SHP77 (cell line): ENCODE results near the gene LRRTM4.

Experiments used
- DNase-seq, 2 experiments: peaks; one replicate each; lab custom pipeline; 2025; lab: John Stamatoyannopoulos, UW

The LRRTM4 gene

DNA sequence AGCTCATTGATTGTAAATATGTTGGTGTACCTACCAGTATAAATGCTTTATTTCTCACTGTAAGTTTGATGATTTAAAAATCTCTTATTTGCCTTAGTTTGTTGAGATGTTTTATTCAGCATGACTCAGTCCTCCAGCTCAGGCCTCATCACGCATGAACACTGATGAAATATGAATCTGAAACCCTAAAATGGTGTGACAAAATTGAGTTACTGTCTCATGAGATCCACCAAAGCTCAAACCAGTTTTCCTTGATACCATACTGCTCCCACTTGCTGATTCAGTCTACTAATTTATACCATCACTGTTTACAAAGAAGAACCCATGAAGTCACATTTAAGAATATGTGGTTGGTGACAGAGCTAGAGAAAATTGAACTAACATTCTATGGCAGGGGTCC is 524.9 kb downstream of the LRRTM4 start:
- no peak for DNase-seq

- no peak for DNase-seq
These were observed 536.6 kb downstream of the LRRTM4 start for GRCh38 chr2:76985387-76986136.

DNA sequence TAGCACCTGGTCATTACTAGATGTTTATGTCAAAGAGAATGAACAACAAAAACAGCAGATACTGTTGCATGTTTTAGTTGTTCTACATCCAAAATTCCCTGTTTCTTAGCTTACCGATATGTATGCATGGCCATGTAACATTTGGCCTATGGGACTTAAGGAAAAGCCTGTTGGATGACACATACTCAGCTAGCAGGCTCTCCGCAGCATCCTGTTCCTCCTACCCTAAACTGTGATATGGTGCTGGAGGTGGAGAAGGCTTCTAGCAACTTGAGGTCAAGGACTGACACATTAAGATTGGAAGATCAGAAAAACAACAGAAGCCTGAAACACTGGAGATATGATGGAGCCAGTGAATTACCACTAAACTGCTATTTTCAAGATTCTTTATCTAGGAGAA is 537.8 kb downstream of the LRRTM4 start:
- no peak for DNase-seq

DNA sequence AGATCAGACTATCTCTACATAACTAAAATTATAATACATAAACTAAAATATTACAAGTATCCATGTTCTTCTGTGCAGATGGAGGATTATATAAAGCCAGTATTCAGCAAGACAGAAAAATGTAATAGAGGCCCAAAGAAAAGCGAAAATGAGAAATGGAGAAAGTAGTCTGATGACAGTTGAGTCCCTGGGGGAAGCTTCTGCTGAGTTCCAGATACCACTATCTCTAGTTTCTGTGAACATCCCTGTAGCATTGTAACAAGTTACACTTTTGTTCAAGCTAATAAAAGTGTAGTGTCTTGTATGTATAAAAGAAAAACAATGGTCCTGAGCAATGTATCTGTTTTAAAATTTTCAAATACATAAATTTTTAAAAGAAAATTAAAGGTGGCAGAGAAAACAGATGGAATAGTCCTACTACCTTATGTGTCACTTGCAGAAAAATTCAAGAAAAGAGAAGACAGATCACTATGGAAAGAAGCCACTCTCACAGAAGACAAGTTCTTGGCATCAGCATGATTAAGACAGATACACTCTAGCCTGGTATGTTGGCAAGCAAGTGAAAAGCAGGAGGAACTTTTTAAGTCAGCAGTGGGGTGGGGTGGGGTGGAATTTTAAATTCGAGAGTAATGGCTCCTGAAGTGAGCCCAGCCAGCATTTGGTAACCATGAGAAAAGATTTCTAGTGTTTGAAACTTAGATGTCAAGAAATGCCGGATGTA is 541.9 kb downstream of the LRRTM4 start:
- no peak for DNase-seq

GRCh38 chr2:76977846-76978727 is 544.1 kb downstream of the LRRTM4 start:
- no peak for DNase-seq

GRCh38 chr2:76975752-76976151 is 546.4 kb downstream of the LRRTM4 start:
- no peak for DNase-seq

DNA sequence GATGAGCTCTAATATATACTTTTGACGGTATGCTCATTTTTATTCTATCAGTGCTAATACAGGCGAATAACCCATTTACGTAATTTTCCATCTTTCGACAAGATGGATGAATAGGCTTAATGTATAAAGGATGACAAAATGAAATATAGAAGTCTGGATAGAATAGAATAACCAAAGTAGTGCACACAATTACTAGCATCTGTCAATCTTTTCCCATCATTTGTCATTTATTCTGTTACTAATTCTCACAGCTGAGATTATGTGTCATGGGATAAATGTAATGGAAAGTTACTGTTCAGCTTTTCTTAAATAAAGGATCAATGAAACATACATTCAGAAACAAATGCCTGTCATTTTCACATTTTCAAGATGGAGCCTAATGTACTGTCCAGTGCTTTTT is 548.6 kb downstream of the LRRTM4 start:
- no peak for DNase-seq

GRCh38 chr2:76965772-76966171 is 556.4 kb downstream of the LRRTM4 start:
- no peak for DNase-seq

- DNase-seq = no peak
These were observed 563.4 kb downstream of the LRRTM4 start for GRCh38 chr2:76958749-76959148.

DNA sequence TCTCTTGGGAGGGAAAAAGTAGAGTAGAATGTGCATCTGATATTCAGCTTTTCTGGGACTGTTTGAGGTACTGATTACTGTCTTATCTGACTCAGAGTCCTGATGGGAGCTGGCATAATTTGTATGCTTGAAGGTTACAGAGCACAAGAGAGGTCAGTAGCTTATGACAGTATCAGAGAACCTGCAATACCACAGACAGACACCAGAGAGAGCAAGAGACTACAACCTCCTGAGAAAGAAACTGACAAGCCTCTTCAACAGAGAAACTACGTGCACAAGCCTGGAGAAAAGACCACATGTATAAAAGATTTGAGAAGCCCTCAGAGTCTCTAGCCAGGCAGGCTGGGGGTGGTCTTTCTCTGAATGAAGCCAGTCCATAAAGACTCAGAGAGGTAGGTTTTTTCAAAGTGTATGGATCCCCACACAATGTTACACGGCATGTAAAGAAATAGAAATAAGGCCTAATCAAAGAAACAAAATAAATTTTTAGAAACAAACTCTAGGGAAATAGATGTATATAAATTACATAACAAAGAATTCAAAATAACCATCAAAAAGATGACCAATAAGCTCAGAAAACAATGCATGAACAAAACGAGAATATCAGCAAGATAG is 568.3 kb downstream of the LRRTM4 start:
- DNase-seq = peak; percentile 60

DNA sequence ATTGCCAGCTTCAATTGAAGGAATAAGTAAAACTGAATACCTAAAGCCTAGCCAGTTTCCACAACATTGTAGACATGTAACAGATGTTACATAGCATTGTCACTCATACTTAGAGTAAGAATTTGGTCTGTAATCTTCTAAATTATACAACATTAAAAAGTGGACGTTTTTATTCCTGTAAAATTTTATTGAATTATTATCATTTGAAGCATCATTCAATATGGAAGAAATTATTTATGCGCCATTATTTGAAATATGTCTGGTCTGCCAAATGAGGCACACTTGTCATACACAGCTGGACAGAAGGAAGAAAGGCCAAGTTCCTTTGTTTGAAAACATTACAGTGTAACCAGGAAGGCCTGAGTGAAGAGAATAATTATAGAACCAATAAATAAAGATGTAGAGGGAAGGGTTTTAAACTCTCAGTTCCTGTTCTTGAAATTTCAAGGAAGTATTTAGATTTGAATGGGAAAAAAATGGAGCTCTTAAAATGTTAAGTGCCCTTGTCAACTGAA is 575.5 kb downstream of the LRRTM4 start:
- DNase-seq = no peak

DNA sequence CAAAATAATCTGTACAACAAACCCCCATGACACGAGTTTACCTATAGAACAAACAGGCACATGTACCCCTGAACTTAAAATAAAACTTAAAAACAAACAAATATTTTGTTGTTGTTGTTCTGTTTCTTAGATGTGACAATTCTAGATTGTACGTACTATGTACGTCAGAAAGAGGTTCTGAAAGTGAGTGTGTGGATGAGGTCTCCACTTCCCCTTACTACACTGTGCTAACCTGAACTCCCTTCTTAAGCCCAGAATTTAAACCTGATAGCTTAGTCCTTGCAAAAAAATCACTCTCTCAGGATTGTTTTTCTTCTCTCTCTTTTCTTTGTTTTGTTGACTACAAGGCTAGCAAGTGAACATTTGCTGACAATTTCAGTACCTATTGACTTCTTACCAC is 581.6 kb downstream of the LRRTM4 start:
- no peak for DNase-seq

- no peak for DNase-seq
These were observed 584.0 kb downstream of the LRRTM4 start for GRCh38 chr2:76938153-76938552.

DNA sequence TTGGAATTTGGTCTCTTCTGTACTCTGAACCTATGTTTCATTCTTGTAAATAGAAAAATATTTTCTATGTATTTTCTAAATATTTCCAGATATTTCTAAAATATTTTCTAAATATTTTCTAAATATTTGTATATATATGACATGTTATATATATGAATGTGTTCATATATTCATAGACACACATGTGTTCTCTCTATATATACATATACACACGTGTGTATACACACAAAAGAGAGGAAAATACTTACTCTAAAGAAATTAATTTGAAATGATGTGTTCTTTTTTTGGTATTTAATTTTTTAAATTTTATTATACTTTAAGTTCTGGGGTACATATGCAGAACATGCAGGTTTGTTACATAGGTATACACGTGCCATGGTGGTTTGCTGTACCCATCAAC is 589.6 kb downstream of the LRRTM4 start:
- DNase-seq = no peak

GRCh38 chr2:76930056-76930744 is 592.0 kb downstream of the LRRTM4 start:
- no peak for DNase-seq

DNA sequence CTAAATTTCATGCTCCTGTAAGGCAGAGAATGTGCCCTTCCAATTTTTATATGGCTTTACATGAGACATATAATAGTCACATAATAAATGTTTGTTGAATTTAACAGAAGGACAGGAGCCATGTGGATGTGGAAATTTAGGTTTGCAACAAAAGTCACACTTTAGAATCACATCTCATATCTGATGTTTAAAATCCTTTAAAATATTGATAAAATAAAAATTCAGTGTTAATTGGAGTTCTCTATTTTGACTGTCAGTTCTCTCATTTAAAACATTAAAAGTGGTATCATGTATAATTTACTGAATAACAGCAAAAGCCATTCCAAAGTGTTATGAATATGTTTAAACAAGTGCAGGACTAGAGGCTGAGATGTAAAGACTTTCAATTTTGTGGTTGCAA is 594.1 kb downstream of the LRRTM4 start:
- DNase-seq = no peak

DNA sequence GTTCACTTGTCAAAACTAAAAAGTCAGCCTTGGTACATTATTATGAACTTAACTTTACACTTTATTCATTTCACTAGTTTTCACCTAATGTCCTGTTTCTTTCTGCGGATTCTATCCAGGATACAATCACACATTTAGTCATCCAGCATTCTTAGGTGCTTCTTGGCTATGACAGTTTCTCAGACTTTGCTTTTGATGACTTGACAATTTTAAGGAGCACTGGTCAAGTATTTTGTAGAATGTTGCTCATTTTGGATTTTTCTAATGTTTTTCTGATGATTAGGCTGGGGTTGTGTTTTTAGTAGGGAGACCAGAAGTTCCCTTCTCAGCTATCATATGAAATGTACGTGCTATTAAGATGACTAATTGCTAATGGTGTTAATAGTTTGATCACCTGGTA is 601.2 kb downstream of the LRRTM4 start:
- DNase-seq = no peak

DNA sequence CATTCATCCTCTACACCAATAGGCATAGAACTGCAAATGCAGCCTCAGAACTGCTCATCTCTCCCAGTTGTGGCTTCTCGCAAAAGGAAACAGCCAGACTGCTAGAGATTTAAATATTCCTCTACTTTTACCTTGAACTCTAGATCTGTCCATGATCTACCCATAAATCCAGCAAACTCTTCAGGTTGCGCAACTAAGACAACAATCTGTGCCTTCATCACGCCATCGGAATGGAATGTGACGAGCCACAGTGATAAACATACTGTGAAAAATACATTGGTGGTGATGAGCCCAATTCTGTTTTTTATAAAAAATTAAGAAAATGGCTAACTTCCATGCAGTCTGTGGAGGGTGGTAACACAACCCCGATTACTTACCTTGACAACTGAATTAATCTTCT is 626.7 kb downstream of the LRRTM4 start:
- no peak for DNase-seq

DNA sequence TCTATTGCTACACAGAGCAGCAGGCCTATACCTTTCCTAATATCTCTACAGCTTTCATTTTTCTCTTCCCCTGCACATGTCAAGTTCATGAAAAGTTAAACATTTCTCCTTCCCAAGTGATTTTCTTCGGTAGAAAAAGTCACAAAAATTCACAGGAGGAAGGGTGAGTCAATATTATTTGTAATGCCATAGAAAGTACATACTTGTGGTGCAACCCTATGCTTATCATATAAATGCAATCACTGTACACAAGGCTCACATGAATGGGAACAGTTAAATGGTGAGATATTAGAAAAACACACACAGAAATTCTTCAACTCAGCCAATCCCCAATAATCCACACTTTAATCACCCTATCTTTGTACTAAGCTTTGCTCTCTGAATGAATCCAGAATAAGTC is 651.6 kb downstream of the LRRTM4 start:
- DNase-seq = no peak

GRCh38 chr2:76870011-76870410 is 652.2 kb downstream of the LRRTM4 start:
- DNase-seq = no peak

DNA sequence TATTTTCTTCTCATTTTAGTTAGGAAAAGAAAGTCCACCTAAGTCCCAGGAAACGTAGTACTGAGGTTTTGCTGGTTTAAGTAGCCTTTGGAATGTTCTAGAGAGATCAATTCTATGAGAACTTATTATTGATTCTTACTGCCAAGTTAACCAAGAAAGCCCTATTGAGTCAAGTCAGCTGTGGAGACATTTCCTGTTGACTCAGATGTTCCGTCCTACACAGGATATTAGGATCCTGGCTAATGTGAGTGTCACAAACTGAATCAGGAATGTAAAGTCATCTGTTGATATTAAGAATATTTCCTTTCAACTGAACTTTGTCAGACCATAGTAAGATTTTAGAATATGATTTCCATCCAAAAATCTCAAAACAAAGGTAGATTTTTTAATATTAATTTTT is 654.3 kb downstream of the LRRTM4 start:
- DNase-seq = no peak
